CD4-positive, alpha-beta T cell treated with Interleukin-10 for 1 hour (primary cell): ENCODE results near the gene KIAA1614.
"Not testable (repeated sequence)": the region's sequence is repeated elsewhere in the genome, so short reads cannot be mapped to it uniquely, and the experiment has no call there.

Source experiments
- DNase-seq: peaks from one replicate; pipeline ENCODE4 v3.0.0-alpha.2; 2020

Gene KIAA1614

DNA sequence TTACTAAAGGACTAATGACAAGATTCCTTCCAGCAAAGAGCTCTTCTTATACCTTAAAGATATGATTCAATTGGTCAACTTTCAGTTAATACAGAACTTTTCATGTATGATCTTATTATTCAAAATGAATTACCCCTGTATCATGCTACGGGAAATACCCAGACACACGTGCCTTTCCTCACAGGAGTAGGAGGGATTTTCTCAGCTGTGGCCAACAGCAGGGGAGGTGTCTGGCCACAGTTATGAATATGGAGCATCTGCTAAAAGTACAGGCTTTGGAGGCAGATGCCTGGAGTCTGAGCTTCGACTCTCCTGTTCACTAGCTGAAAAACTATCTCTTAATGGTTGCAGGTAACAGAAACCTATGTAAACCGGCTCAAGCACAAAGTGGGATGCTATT lies 53.6 kb downstream of the KIAA1614 start:
- no peak for DNase-seq

DNA sequence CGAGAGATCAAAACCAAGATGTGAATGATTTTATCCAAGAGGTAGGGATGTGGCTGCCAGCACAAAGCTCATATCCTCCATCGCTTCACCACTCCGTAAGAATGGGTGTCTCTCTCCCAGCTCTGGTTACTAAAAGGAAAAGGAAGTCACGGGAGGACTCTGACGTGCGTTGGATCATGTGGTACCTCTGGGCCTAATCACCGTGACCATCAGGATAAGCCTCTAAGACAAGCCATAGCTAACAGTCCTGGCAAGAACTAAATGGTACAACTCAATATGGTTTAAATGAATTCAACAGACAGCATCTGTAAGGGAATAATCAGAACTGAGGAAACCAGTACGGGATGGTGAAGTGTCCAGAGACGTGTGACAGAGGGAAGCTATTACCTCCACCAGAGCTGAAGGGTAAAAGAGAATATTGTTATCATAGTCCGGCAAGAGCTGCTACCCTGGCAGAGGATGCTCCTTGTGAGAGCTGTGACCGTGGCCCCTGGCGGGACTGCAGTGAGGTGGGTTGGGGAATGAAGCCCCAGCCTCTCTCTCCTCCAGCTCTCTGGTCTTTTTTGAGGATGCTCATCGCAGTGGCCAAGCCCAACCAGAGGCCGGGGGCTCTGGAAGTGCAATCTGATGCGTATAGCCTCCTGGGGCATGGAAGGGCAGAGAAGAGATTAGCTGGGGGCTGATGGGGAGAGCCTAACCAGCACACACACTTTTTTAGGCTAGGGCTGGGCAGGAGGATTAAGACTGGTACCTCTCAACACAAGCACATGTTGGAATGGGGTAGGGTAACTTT lies 54.2 kb downstream of the KIAA1614 start:
- no peak for DNase-seq

DNA sequence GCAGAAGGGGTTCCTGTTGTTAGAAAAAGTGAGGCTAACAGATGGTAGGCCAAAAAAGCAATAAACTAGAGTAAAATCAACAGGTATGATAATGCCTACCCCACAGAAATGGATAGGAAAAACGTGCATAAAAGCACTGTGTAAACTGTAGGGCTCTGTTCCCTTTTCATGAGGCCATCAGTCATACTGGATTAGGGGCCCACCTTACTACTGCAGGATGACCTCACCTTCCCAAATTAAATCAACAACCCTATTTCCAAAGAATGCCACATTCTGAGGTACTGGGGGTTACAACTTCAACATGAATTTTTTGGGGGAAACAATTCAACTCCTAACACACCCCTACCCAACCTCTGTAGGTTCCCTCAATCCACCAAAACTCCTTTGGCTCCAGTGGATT lies 54.9 kb downstream of the KIAA1614 start:
- no peak for DNase-seq

DNA sequence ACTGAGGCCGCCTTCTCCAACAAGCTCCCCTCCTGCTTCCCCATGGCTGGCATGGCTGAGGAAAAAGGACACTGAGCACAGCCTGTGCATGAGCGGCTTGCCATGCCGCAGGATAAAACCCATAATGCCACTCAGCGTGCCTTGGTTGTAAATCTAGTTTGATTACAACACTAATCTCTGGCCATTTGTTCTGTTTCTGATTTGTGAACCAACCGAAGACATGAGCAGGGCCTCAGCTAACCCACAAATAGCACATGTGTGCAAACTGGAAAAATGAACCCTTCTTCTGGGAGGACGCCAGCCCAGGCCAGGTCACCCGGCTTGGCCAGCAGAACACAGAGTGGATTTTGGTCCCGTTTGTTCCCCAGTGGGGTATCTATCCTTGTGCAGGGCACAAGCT lies 56.1 kb downstream of the KIAA1614 start:
- DNase-seq: not testable (repeated sequence)

DNA sequence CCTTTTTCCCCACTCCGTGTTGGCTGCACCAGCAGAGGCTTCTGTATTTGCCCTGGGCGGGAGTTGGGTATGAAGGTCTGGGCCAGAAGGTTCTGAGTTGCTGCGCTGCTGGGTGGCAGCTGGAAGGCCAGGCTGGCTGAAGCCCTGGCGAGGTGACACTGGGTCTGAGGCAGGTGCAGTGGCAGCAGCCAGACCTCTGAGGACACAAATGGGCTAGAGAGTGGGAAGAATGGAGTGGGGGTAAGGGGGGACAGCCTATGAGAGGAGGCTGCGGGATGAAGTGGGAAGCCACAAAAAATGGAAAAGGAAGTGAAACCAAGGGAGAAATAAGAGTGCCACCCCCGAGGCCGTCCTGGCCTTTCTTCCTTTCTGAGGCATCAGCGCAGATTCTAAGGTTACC lies 56.7 kb downstream of the KIAA1614 start:
- DNase-seq: no peak

DNA sequence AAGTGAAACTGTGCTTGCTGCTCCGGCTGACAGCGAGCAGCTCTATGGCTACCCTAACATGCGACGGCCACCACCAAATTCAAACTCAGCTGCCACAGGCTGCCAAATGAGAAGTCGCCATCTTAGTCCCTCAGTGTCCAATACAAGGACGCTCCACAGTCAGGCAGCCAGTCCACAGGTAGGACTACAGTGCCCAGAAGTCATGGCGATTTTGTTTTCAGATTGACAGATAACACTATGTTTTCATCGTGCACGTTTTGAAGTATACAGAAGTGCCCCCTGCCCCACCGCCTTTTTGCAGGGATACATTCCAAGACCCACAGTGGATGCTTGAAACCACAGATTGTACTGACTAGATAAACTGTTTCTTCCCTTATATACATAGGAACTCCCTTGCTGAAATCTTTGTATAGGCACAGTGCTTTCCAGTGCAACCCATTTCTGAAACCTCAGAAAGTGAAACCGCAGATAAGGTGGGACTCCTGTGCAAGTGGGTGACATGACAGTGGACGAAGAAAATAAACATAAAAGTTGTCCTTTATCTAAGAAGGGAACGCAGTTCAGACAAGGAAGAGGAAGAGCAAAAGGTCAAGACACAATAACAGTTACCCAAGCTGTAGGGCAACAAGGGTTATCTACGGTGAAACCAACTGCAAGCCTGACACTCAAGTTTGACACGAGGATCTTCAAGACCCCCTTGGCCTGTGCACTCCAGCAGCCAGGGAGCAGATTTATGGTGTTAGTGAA lies 57.8 kb downstream of the KIAA1614 start:
- no peak for DNase-seq

DNA sequence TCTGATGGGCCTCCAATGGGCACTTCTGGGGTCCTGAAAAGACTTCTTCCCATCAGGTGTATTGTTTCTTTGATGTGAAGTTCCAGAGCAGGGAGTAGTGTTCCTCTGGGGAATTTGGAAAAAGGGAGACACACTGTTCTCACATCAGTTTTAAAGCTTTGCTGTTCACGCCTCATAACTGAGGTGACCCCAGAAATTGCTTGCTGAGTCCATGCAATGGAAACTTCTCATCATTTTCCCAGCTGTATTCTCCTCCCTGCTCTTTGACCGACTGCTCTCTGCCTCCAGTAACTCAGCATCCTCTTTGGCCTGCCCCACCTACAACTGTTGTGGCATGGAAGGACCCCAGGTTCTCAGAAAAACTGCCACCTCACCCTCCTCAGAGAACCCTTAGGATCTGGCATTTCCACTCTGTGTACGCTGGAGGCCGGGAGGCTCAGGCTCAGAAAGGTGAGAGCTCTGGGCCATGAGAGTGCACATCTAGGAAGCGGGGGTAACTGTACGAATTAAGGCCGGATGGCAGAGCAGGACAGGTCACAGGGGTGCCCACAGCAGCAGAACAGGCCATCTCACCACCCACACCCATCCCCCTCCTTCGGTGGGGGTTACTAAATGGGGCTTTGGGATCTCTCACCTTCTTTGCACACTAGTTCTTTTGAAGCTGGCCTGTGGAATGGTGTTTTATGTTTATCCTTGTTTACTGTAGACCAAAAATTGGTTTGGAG lies 58.7 kb downstream of the KIAA1614 start:
- no peak for DNase-seq

DNA sequence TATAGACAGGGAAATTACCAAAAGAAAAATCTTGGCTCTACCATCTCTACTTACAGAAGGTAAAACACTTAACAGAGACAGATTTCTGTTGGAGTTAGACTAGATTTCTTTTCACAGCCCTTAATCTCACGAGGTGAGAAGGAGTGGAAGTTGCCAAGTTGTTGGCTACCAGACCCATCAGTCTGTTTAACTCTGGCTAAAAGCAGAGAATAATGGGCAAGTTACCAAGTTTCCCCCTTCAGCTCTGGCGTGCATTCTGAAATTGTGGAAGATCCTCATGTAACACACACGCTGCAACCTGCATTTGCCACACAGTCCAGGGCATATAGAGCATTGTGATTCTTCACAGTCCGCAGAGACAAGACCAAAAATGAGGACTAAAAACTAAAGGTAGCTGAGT lies 60.7 kb downstream of the KIAA1614 start:
- DNase-seq: no peak

DNA sequence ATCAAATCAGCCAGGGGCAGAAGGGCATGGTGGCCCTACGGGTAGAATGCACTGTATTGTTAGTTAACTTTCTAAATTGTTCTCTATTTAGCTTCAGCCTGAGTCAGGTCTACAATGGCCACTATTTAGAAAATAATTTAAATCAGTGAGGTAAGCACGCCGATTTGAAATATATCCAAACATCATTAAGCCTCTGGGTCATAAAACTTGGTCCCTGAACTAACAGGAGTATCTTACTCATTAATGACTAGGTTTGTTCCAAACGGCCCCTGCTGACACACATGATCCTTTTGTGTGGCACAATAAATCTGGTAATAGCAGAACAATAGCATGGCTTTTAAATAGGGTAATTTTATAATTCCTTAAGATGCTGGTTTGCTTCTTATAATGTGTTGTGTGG lies 61.5 kb downstream of the KIAA1614 start:
- no peak for DNase-seq

DNA sequence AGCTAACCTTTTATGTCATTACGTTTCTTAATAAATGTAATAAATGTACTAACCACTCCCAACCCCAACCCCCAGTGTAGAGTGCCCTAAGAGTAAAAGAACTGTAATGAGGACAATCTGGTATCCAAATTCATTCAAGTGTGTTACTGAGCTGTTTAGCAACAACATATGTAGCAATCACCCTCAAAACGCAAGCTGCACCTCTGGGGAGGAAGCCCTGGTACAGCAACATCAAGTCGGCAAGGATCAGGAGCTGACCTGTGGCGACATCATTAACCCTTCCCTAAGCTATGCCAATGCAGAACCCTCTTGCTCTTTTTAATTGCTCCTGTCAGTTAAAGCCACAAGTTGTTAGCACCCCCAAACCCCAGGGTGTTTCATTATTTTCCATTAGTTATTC lies 62.9 kb downstream of the KIAA1614 start:
- DNase-seq: no peak

DNA sequence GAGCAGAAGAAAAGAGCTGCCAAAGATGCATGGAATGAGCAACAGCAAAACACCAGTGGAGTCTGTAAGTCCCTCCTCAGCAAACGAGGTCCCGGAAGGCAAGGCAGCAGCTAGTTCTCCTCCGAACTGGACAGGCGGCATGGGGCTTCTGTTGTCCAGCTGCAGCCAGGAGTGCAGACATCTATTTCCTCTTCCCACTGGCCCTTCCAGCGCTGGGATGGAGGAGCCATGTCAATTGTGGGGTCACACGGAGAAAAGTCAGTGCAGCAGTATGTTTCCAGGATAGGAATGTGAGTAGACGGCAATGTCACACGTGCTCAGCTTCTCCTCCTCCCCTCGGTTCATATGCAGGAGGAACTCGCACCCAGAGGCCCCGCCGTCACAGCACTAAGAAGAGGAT lies 63.5 kb downstream of the KIAA1614 start:
- no peak for DNase-seq

DNA sequence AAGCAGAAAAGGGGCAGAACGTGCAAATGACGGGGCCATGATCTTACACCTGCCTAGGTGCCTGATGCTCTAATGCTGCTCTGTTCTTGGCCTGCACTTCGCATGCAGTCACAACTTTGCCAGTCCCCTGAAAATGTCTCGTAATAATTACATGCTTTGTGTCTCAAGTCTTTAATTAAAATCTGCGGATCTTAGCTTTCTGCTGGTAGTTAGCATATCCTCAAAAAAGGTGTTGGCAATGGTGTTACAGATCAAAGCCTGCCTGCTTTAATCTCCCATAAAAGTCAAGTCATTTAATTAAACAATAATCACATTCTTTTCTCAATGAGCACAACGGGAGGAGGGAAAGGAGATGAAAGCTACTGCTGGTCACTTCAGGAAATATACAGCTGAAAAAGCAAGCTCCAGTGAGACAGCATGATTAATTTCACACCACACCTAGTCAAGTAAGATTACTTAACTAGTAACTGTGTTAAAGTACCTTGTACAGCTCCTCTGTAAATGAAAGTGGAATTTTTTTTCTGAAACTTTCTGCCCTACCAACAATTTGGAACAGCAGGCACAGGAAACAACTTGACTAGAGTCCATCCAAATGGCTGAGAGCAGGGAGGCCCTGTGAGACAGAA lies 64.1 kb downstream of the KIAA1614 start:
- DNase-seq: no peak

DNA sequence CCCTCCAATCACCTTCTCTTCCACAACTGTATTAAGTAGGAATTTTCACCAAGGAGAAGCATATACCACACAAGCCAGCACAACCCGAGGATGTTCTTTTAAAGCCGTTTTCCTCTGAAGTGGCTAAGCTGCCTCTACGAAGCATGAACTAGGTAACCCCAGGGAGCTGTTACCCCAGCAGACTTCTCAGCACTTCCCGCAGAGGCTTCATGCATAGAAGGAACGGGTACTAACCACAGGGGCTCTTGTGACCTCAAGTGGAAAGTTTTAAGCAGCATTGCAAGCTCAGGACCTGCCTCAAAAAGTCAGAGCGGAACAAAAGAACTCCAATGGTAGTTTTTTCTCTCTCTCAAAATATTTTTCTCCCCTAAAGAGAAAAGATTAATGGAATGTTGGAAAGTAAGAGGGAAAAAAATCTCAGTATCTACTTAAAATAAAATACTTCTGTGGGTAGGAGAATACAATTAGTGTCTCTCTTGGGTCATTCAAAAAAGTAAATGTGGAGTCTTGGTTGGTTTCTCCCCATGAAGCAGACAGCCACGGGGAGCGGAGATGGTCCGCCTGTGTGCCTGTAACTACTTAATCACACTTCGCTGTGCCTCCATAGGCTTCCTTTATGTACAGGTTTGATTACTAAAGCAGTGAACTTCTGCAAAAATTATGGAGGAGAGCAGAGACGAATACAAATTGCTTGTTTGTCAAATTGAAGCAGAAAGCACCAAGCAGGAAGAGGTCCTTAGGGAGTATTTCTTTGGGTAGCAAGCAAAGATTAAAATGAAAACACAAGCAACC lies 69.1 kb downstream of the KIAA1614 start:
- peak; percentile 16 for DNase-seq

DNA sequence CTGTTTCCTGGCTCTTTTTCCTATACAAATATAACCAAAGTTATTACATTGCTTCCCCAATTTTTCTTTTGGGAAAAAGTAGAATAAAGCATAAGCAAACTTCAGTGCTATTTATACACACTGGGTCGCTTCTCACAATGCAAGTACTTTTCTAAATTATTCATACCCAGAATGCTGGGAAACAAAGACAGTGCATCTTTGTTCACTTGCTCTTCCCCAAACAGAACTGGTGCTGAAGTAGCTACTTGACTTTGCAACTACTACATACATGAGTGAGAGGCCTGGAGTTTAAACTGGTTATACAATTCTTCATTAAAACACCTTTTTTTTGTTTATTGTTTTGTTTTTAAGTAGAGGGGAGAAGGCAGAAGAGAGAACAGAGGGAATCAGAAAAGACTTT lies 69.7 kb downstream of the KIAA1614 start:
- no peak for DNase-seq

DNA sequence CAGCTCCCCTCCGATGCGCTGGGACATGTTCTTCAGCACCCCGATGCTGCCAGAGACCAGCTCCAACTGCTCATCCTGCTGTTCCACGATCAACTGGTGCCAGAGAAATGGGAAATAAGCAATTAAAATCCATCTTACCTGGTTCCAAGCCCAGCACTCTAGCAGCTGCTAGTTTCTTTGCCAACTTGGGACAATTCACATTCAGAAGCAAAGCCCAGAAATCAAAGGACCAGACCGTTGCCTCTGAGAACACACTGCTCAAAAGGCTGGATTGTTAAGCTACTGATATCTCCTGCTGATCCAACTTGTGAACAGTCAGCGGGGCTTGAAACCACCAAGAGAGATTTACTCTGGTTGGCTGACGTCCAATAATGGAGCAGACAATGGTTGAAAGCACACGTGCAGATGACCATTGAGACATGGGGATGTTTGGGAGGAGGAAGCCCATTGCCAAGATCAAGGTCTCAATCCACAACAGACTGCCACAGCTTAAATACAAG lies 75.6 kb downstream of the KIAA1614 start:
- no peak for DNase-seq

DNA sequence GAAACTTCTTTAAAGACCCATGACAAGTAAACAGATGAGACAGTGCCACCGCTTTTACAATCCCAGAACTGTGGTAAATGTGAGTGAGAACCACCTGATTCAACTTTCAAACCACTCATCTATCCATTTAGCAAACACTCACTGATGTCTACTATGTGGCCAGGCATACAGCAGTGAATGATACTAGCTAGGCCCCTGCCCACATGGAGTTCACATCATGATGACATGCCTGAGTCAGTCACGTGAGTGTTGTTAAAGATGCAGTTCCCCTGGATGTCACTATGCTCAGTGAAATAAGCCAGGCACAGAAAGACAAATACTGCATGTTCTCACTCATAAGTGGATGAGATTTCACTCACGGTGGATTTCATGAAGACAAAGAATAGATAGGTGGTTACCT lies 81.6 kb downstream of the KIAA1614 start:
- no peak for DNase-seq

DNA sequence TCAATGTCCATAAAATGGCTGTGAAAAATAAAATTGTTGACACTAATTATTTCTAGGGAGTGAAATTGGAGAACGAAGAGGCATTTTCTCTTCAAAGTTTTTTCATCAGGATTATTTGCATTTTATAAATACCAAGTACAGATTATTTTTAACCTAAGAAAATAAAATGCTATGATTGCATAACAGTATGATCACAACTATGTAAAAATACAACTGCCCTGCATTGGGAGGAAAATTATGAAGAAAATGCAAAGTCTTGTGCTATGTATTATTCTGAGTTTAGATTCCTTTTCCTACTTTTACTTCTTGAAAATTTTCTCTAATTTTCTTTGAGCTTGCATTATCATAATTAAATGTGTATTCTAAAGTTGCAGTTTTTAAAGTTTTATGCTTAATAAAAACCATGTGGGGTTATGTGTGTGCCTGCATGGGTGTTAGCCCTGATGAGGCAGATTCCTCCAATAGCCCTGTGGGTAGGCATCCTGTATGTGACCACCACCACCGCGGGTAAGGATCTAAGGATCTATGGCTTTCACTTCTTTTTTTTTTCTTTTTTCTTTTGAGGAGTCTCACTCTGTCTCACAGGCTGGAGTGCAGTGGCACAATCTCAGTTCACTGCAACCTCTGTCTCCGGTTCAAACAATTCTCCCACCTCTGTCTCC lies 85.3 kb downstream of the KIAA1614 start:
- no peak for DNase-seq
